Measurements from ENCODE around the gene MOB1B.
A peak's percentile ranks its signal among the peaks of the same experiment; 100 is the strongest.
"Not testable (repeated sequence)": the region's sequence is repeated elsewhere in the genome, so short reads cannot be mapped to it uniquely, and the experiment has no call there.

MOB1B gene

GRCh38 chr4:71008196-71008595 is 106.0 kb downstream of the MOB1B start:
- no peak for DNase-seq (ENCODE audit: low spot score)

- no peak for DNase-seq (ENCODE audit: low spot score)
Observed at GRCh38 chr4:71009086-71009485, 106.9 kb downstream of the MOB1B start.

GRCh38 chr4:71009890-71010588 is 107.9 kb downstream of the MOB1B start:
- DNase-seq (ENCODE audit: low spot score), result no peak

GRCh38 chr4:71011451-71011850 is 109.3 kb downstream of the MOB1B start:
- DNase-seq (ENCODE audit: low spot score), result no peak

GRCh38 chr4:71017391-71017790 is 115.2 kb downstream of the MOB1B start:
- DNase-seq (ENCODE audit: low spot score), result not testable (repeated sequence)

- DNase-seq (ENCODE audit: low spot score), result no peak
Observed at GRCh38 chr4:71020611-71021010, 118.4 kb downstream of the MOB1B start.

- no peak for DNase-seq (ENCODE audit: low spot score)
Observed at GRCh38 chr4:71025654-71026053, 123.5 kb downstream of the MOB1B start.

- DNase-seq (ENCODE audit: low spot score), result peak; percentile 74
Observed at GRCh38 chr4:71026086-71026485, 123.9 kb downstream of the MOB1B start.

GRCh38 chr4:71027611-71028010 is 125.4 kb downstream of the MOB1B start:
- DNase-seq (ENCODE audit: low spot score), result no peak

- no peak for DNase-seq (ENCODE audit: low spot score)
Observed at GRCh38 chr4:71029504-71029903, 127.3 kb downstream of the MOB1B start.

- not testable (repeated sequence) for DNase-seq (ENCODE audit: low spot score)
Observed at GRCh38 chr4:71032106-71032505, 129.9 kb downstream of the MOB1B start.

Measured in pons (tissue), 1 donor.